ENCODE data around the gene SRPK1.
A peak's percentile ranks its signal among the peaks of the same experiment; 100 is the strongest.
"Not testable (repeated sequence)": the region's sequence is repeated elsewhere in the genome, so short reads cannot be mapped to it uniquely, and the experiment has no call there.

Gene SRPK1

DNA sequence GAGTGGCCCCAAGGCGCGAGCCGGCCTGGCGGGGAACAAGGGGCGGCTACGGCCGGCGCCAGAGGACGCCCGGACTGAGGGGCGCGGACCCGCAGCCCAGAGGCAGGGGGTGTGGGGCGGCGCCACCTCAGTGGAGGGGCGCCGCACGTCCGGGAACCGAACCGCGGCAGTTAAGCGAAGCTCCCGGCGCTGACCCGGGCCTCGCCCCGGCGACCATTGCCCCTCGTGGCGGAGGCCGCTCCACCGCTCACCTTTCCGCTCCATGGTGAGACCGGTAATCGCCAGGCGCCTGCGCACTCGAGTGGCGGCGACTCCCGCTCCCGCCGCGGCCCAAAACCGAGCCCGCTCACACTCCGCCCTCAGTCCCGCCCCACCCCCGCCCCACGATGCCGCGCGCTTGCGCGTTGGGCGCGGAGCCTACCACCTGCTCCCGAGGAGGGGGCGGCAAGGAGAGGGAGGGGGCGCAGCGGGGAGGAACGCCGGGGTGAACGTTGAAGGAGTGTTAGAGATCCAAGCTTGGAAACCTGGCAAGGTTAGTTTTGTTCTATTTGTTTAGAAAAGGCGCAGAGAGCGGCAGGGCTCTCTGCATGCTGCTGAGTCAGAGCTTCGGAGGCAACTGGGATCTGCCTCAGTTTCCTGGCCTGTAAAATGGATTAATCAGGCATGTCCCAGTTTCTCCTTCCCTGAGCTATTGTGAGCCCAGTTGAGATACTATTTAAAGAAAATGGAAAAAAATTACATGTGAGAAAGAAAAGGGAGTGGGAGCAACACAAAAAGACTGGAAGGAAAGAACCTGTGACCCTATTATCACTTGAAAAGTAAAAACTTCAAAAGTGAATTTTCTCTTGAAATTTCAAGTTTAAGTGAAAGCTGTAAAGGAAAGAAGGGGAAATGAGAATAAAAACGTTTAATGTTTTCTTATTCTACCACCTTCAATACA is at the start of gene SRPK1:
TSS of gene SRPK1 (minus strand) at position 306 of the 940 bp plus-strand sequence. CDS start at position 264, 42 bp downstream.
- peak; percentile 93 for DNase-seq

DNA sequence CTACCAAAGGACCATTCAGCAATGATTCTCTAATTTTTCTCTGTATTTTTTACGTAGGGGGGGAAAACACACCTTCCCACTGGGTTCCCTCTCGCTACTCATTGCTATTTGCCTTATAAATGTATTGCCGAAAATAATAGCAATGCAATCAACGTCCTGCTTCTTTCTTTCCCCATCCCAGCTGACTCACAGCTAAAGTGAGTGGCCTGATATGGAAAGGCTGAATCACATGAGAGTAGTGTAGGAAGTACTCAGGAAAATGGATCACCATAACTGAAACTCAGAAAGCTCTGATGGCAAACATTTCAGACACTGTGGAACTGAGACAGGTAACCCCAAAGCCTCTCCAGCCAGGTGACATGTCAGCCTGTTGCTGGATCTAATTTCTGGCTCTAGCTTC is 49.3 kb upstream of the SRPK1 start:
- DNase-seq, result no peak

DNA sequence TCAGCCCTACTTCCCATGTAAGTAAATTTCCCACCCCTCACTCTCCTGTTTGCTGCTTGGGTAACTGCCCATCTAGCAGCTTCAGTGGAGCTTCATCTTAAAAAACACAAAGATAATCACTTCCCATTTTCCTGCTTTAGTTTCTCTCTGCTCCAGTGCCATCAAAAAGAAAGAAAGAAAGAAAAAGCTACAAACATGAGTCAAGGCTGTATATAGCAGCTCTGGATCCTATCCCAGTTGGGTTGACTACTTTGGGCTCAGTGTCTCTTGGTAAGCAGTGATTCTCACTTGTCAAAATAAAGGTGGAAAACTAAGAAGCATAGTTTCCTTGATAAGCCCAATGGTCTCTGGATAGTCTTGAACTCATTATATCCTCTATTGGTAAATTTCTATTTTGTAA is 48.7 kb upstream of the SRPK1 start:
- no peak for DNase-seq

DNA sequence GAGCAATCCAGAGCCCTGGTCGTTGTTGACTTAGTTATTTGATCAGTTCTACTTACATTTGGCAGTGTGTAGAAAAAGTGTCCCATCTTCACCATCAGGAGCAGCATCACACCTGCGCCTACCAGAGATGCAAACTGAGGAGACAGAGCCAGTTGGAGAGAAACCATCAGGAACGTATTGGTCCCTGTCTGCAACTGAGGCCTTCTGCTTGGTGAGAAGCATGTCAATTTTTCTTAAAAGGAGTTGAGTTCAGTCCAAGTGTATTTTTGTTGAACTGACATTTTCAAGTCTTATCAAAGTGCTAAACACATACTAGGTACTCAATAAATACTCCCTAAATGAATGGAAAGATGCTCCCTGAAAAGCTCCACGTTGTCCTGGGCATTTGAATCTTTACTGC is 47.9 kb upstream of the SRPK1 start:
- no peak for DNase-seq

DNA sequence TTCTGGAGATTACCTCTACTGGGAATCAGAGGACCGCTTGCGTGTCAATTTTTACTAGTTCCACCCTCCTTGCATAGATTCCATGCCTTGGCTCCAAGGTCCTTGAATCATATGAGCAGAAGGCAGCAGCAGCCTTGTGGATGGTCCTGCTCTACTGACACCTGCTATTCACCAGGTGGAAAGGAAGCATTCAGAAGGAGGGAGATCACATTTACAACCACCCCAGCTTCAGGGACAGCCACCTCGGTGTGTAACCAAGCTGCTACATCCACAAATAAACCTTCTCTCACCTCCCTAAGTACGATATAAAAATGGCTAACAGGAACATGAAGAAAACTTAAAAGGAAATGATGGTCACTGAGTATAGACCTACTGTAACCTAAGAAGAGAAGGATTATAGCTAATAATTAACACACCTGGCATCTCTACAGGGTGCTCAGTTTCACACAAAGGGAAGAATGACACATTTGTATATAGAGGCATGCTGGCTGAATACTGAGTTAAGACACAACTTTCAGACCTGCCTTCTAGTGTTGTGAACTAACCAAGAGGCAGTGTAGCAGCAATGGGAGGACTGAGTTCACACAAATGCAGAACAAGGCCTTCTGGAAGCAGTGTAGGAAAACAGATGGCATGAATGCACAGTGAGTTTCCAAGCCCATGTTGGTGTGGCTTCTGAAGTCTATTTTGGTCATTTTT is 46.3 kb upstream of the SRPK1 start:
- DNase-seq, result no peak

DNA sequence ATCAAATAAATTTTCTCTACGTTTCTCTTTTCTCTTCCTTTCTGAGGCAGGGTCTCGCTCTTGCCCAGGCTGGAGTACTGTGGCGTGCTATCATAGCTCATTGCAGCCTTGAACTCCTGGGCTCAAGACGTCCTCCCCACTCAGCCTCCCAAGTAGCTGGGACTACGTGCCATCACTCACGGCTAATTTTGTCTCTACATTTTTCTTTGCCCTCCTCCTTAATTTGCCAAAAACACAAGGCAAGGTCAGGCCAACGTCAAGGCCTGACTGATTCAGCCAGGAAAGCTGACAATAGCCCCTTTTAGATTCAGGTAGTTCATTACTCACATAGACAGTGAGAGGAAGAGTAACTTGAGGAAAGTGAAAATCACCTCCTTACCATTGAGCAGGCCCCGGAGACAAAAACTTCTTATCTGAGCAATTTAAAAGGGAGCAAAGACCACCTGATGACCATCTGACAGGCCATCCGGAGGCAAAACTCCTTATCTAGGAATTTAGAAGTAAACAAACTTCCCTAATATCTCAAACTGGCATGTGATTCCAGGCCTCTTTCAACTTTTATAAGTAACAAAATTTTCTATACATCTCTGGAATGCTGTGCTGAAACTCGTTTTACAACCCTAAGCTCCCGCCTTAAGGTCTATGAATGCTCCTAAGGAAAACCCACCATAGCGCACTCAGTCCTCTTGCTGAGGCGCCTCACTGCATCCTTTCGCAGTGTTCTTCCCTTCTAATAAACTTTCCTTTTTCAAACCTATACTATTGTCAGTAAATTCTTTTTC is 42.1 kb upstream of the SRPK1 start:
- no peak for DNase-seq

DNA sequence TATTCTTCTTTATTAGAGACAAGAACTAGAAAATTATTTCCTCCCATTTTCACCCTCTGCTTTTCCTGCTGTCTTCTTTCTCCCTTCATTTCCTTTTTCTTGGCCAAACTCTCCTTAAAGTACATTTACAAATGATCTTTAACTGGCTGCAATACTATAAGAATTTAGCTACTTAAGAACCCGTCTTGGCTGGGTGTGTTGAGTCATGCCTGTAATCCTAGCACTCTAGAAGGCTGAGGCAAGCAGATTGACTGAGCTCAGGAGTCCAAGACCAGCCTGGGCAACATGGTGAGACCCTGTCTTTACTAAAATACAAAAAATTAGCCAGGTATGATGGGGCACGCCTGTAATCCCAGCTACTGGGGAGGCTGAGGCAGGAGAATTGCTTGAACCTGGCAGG is 39.3 kb upstream of the SRPK1 start:
- no peak for DNase-seq

DNA sequence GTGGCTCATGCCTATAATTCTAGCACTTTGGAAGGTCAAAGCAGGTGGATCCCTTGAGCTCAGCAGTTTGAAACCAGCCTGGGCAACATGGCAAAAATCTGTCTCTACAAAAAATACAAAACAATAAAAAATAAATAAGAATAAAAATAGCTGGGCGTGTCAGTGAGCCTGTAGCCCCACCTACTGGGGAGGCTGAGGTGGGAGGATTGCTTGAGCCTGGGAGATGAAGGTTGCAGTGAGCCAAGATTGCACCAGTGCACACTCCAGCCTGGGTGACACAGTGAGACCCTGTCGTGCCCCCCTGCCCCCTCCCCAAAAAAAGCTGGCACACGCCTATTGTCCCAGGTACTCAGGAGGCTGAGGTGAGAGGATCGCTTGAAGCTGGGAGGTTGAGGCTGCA is 35.1 kb upstream of the SRPK1 start:
- DNase-seq, result no peak

DNA sequence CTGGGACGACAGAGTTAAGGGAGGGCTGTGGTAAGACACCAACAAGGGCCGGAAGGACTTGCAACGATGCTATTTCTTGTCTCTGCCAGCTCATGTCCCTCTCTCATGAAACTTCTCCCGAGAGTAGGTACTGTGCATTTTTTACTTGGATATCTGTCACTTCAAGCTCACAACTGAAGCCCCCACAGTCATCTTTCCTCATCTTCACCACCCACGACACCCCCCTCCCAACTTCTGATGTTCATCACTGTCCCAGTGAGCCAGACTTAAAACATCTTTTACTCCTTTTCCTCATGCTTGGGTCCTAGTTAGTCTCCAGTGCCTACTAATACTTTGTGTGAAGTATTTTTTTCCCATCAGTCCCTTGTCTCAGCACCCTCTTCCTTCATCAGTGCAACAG is 34.6 kb upstream of the SRPK1 start:
- no peak for DNase-seq

DNA sequence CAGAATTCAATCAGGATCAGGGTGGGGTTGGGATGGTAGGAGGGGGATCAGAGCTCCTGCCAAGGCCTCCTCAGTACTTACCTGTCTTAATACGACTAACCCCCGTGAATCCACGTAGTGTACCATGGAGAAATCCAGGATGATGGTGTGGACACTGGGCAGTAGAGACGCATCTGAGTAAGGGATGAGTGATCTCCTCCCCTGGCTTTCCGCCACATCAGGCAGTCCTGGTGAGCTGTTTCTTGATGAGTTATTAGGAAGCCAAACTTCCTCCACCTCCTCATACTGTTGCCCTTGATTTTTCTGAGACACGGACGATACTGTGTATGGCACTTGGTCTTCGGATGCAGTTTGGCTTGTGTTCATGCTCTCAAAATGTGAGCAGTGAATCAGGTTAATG is 34.2 kb upstream of the SRPK1 start:
- no peak for DNase-seq

DNA sequence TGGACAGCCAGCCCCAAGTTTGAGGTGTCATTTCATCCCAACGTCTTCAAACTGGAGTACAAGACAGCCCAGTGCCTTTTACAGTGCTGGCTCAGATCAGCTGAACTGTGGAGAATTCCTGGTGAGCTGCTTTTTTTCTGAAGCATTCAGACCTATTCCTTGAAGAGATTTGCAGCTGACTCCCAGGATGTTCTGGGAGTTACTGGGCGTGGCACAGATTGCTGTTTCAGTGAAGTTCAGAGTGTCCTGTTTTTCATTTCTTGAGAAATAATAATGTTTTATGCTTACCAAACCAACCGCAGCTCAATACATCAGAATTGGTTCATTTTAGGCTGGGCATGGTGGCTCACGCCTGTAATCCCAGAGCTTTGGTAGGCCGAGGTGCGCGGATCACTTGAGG is 33.4 kb upstream of the SRPK1 start:
- DNase-seq, result no peak

DNA sequence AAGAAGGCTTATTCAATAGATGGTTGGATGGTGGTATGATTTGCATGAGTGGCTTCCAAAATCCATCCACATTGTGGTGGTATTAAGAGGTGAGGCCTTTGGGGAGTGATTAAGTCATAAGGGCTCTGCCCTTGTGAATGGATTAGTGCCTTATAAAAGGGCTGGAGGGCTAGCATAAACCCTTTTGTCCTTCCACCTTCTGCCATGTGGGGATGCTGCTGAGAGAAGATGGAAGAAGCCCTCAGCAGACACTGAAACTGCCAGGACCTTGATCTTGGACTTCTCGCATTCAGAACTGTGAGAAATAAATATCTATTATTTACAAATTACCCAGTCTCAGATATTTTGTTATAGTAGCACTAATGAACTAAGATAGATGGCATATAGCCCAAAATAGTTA is 27.8 kb upstream of the SRPK1 start:
- no peak for DNase-seq

DNA sequence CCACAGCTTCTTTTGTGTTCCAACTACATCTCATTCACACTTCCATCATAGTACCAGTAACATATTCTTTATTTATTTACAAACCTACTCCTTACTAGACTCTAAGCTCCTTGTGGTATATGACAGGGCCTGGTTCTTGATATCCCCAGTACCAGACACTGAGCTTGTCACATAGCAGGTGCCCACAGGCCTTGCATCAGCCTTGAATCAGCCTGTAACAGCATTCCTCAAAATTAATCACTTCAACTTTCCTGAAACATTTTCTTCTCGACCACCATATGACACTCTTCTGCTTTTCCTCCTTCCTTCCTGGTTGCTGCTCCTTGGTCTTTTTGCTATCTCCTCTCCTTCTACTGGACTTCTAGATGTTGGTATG is 24.7 kb upstream of the SRPK1 start:
- DNase-seq, result no peak

DNA sequence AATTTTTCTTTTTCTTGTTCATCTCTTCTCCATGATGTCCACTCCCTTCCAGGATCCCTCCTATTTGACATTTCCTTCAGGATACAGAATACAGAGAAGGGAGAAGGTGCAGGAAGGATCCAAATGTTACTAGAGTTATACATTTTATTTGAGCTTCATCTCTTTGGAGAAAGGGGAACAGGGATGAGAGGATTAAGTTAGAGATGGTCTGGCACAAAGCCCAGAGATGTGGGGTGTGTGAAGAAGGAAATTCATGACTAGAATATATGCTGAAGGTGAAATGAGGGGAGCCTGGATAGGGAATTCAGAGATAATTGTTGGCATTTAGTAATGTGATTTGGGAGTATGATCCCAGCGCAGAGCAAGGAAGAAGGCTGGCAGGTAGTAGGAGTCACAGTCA is 22.5 kb upstream of the SRPK1 start:
- DNase-seq, result no peak

DNA sequence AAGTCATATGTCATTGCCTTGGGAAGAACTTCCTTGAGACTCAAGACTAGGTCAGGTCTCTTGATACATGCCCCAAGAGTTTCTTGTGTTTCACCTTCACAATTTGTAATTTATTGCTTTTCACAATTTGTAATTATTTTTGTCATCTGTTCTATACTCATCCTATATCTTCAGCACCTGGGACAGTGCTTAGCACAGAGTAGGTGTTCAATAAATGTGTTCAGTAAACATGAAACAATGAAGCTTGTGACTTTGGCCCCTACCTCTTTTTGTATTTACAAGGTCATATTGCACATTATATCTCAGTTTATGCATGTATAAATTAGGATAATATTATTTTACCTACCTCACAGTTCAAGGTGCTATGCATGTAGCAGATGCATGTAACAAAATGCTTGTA is 21.5 kb upstream of the SRPK1 start:
- DNase-seq, result no peak

DNA sequence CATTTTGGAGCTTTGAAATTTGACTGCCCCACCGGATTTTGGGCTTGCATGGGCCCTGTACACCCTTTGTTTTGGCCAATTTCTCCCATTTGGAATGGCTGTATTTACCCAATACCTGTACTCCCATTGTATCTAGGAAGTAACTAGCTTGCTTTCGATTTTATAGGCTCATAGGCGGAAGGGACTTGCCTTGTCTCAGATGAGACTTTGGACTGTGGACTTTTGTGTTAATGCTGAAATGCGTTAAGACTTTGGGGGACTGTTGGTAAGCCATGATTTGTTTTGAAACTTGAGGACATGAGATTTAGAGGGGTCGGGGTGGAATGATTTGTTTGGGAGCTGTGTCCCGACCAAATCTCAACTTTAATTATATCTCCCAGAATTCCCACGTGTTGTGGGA is 20.3 kb upstream of the SRPK1 start:
- not testable (repeated sequence) for DNase-seq

DNA sequence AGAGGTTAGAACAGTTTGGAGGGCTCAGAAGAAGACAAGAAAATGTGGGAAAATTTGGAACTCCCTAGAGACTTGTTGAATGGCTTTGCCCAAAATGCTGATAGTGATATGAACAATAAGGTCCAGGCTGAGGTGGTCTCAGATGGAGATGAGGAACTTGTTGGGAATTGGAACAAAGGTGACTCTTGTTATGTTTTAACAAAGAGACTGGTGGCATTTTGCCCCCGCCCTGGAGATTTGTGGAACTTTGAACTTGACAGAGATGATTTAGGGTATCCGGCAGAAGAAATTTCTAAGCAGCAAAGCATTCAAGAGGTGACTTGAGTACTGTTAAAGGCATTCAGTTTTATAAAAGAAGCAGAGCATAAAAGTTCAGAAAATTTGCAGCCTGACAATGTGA is 19.1 kb upstream of the SRPK1 start:
- not testable (repeated sequence) for DNase-seq

DNA sequence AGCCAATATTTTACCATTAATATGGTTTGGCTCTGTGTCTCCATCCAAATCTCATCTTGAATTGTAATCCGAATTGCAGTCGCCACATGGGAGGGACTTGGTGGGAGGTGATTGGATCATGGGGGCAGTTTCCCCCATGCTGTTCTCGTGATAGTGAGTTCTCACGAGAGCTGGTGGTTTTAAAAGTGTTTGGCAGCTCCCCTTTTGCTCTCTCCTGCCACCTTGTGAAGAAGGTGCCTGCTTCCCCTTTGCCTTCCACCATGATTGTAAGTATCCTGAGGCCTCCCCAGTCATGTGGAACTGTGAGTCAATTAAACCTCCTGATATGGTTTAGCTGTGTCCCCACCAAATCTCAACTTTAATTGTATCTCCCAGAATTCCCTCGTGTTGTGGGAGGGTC is 18.4 kb upstream of the SRPK1 start:
- DNase-seq, result not testable (repeated sequence)

DNA sequence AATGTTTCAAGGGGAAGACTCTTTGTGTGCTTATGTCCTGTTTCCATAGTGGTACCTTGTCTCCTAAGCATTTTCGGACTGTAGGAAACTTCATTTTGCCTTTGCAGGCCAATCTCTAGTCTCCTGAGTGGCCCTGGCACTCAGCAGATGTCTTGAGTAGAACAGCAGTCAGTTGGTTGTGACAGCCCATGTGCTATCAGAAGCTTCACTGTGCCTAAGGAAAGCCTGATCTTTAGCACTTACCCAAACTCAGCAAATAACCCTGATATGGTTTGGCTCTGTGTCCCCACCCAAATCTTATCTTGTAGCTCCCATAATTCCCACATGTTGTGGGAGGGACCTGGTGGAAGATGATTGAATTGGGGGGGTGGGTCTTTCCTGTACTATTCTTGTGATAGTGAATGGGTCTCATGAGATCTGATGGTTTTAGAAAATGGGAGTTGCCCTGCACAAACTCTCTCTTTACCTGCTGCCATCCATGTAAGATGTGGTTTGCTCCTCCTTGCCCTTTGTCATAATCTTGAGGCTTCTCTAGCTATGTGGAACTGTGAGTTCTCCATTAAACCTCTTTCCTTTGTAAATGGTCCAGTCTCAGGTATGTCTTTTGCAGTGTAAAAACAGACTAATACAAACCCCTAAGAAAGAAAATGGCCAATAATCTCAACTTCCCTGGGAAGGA is 15.9 kb upstream of the SRPK1 start:
- no peak for DNase-seq

DNA sequence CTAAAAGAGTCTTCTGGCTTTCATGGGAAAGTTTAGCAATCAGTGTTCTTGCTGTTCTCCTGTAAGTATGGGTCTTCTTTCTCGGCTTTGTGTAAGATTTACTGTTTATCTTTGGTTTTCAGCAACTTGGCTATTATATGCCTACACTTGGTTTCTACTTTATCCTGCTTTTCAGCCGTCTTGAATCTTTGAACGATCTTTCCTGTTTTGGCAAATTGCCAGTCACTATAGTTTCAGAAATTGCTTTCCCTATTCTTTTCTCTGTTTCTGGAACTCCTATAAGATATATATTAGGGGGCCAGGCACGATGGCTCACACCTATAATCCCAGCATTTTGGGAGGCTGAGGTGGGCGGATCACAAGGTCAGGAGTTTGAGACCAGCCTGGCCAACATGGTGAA is 14.6 kb upstream of the SRPK1 start:
- DNase-seq, result no peak

DNA sequence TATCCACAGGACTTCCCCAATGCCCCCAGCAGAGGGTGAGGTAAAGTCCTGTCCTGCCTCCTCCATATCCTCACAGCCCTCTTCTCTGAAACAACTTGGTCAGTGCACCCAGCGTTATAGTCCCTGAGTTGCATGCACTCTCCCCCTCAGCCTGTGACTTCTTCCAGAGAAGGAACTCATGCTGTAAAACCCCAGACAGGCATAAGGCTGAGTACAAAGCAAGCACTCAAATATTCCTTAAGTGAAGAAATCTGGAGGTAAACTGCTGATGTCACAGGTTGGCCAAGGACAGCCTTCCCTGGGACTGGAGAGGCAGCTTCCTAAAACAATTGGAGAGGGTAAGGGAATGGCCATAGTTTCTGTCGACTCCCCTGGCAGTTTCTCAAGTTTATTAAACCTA is 12.9 kb upstream of the SRPK1 start:
- DNase-seq, result no peak

DNA sequence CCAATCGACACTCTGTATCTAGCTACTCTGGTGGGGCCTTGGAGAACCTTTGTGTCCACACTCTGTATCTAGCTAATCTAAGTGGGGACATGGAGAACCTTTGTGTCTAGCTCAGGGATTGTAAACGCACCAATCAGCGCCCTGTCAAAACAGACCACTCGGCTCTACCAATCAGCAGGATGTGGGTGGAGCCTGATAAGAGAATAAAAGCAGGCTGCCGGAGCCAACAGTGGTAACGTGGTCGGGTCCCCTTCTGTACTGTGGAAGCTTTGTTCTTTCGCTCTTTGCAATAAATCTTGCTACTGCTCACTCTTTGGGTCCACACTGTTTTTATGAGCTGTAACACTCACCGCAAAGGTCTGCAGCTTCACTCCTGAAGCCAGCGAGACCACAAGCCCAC is 11.0 kb upstream of the SRPK1 start:
- not testable (repeated sequence) for DNase-seq

DNA sequence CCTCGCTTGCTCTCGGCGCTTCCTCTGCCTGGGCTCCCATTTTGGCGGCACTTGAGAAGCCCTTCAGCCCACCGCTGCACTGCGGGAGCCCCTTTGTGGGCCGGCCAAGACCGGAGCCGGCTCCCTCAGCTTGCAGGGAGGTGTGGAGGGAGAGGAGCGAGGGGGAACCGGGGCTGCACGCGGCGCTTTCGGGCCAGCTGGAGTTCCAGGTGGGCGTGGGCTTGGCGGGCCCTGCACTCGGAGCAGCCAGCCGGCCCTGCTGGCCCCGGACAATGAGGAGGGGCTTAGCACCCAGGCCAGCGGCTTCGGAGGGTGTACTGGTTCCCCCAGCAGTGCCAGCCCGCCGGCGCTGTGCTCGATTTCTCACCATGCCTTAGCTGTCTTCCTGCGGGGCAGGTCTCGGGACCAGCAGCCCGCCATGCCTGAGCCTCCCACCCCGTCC is 10.2 kb upstream of the SRPK1 start:
- no peak for DNase-seq

Measured in femur (tissue), 1 donor.